ENCODE data around the gene PRSS33.

- no peak for TF ChIP-seq CTCF (IDR thresholded peaks at IDR 0.05)
- TF ChIP-seq USF2 (IDR thresholded peaks at IDR 0.05; ENCODE audit: borderline replicate concordance, low read depth, low read length) = no peak
- no peak for TF ChIP-seq EP300 (IDR thresholded peaks at IDR 0.05; ENCODE audit: borderline replicate concordance in 1 of 2, low read depth in 1 of 2, low read length in 1 of 2)
- no peak for TF ChIP-seq SIN3A (IDR thresholded peaks at IDR 0.05; ENCODE audit: borderline replicate concordance, low read depth, low read length)
These were observed 35.1 kb upstream of the PRSS33 start for GRCh38 chr16:2822496-2822895.

Measured in SK-N-SH (cell line).